ENCODE data around the gene RALGDS. TPM values are rescaled to one million over a fixed set of nuclear protein-coding genes. Genes with fewer than 3 reads are reported as not detected.

The RALGDS gene
- total RNA-seq, 2 donors from 2014 or later = 28.0 to 30.7 TPM

DNA sequence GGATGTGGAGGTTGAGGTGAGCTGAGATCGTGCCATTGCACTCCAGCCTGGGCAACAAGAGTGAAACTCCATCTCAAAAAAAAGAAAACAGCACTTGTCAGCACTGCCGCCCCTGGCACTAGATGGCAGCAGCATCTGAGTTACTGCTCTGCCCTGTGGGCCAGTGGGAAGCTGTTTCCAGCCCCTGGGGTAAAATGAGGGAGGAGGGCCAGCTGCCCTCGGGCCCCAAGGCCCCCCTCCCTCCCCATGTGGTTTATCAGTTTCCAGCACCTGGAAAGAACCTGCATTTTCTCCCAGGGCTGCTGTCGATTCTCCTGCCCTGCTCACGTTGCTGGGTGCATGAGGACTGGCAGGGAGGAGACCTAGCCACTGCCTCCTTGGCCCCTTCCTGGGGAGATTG lies 72.4 kb downstream of the RALGDS start:
- Mint-ChIP-seq H3K4me3 (no peak overlapping the region), H3K27me3 (ENCODE audit: insufficient read depth) (no peaks in the 10 kb centered on the region), H3K4me1 (no peaks in the 10 kb centered on the region), H3K9me3 (no peaks in the 10 kb centered on the region), H3K27ac (no peak overlapping the region), H3K36me3 (ENCODE audit: low read depth) (peaks cover 74% of the 10 kb centered on the region)
- 82 to 100% methylated on average over 2 to 5 of the region's 5 CpGs for WGBS, 2 experiments (ENCODE audit: insufficient coverage in 1 of 2, insufficient read length in 1 of 2)
- Histone ChIP-seq H3K27ac (ENCODE audit: low read depth, low read length) (no peak overlapping the region), H3K4me3 (ENCODE audit: low read length) (no peak overlapping the region), H3K9ac (ENCODE audit: extremely low read depth, low read length, poor library complexity, severe bottlenecking) (no peak overlapping the region), H3K36me3 (ENCODE audit: control insufficient read depth, insufficient read depth, low read length) (peaks cover 83% of the 10 kb centered on the region), H3K4me1 (ENCODE audit: control insufficient read depth, insufficient read depth, low read length) (no peaks in the 10 kb centered on the region), H3K9me3 (ENCODE audit: control insufficient read depth, low read length) (no peaks in the 10 kb centered on the region), H3K27me3 (ENCODE audit: control insufficient read depth, insufficient read depth, low read length, poor library complexity, severe bottlenecking) (no peaks in the 10 kb centered on the region)
- TF ChIP-seq, protein P1, sequence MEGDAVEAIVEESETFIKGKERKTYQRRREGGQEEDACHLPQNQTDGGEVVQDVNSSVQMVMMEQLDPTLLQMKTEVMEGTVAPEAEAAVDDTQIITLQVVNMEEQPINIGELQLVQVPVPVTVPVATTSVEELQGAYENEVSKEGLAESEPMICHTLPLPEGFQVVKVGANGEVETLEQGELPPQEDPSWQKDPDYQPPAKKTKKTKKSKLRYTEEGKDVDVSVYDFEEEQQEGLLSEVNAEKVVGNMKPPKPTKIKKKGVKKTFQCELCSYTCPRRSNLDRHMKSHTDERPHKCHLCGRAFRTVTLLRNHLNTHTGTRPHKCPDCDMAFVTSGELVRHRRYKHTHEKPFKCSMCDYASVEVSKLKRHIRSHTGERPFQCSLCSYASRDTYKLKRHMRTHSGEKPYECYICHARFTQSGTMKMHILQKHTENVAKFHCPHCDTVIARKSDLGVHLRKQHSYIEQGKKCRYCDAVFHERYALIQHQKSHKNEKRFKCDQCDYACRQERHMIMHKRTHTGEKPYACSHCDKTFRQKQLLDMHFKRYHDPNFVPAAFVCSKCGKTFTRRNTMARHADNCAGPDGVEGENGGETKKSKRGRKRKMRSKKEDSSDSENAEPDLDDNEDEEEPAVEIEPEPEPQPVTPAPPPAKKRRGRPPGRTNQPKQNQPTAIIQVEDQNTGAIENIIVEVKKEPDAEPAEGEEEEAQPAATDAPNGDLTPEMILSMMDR (conservative IDR thresholded peaks at IDR 0.05) = peak; percentile 70
- DNase-seq = peak; percentile 73

Small RNA genes within 50 kb of the gene (microRNA-seq; reads per million reads assigned to microRNA genes)
- gene MIR6877 (ENCODE audit: borderline microRNAs expressed) = 0.44 reads per million

Other genes starting within 250 kb of the RALGDS start
- 1 to 10 TPM; 1.3 to 2.6 TPM for gene AK8, start 243.0 kb downstream of the RALGDS start, total RNA-seq
- 1 to 10 TPM; 3.1 to 3.4 TPM for gene SPACA9, start 242.3 kb downstream of the RALGDS start, total RNA-seq
- gene TSC1, start 176.6 kb downstream of the RALGDS start, total RNA-seq = 10 to 100 TPM; 67.8 to 72.9 TPM
- under 1 TPM in 1 of 2 donors, not detected in 1; 0.44 TPM for gene GFI1B, start 142.5 kb downstream of the RALGDS start, total RNA-seq
- gene GTF3C5, start 90.2 kb downstream of the RALGDS start, total RNA-seq = 10 to 100 TPM; 89.7 to 94.6 TPM
- 1 to 10 TPM; 1.7 to 3.3 TPM for gene CEL, start 59.3 kb downstream of the RALGDS start, total RNA-seq
- 10 to 100 TPM; 28.2 to 29.1 TPM for gene GBGT1, start 42.7 kb upstream of the RALGDS start, total RNA-seq
- not detected for gene OBP2B, start 88.0 kb upstream of the RALGDS start, total RNA-seq
- gene ABO, start 154.0 kb upstream of the RALGDS start, total RNA-seq = 1 to 10 TPM in 1 of 2 donors, under 1 TPM in 1; 0.35 to 1.2 TPM
- gene SURF6, start 214.9 kb upstream of the RALGDS start, total RNA-seq = 10 to 100 TPM; 22.9 to 27.5 TPM
- gene MED22, start 226.9 kb upstream of the RALGDS start, total RNA-seq = 10 to 100 TPM; 54.6 to 57.3 TPM
- 1,000 to 10,000 TPM; 2,418 to 2,634 TPM for gene RPL7A, start 227.0 kb upstream of the RALGDS start, total RNA-seq
- gene SURF1, start 235.2 kb upstream of the RALGDS start, total RNA-seq = 10 to 100 TPM; 45.1 to 54.4 TPM
- 10 to 100 TPM; 18.0 to 25.9 TPM for gene SURF2, start 235.3 kb upstream of the RALGDS start, total RNA-seq